PC-9 (cell line): ENCODE results near the gene IQGAP1. TPM values are rescaled to one million over a fixed set of nuclear protein-coding genes. Genes with fewer than 3 reads are reported as not detected.

Source experiments
- BruUV-seq: library from RNA; stranded (reverse); fragments of 400-500 nt; replicated peaks from 2 replicates; lab custom pipeline; 2021; lab: Mats Ljungman, UMichigan
- CTCF ChIA-PET: fragments of 300-600 bp; sonication (Branson Sonifier 250); formaldehyde crosslinking; loops from one replicate; lab custom pipeline; 2022; ENCODE audit warnings: antibody characterized with exemption; lab: Charles Lee
- POLR2A ChIA-PET: fragments of 300-600 bp; sonication (Branson Sonifier 250); formaldehyde crosslinking; loops from one replicate; lab custom pipeline; 2022; ENCODE audit warnings: antibody characterized with exemption; ENCODE audit not compliant: unreplicated experiment; lab: Charles Lee
- DNase-seq, 2 experiments: peaks; one replicate each; pipeline versions ENCODE4 v3.0.0 to v3.0.0-alpha.2; 2015 to 2022; ENCODE audit warnings: mixed read lengths in 1 of 2
- H2AFZ ChIP-seq: fragments of 200-600 bp; sonication (generic); 2 replicates; pipeline ENCODE4 v1.8.1; 2017; ENCODE audit warnings: antibody characterized with exemption
- H3F3A ChIP-seq: fragments of 200-600 bp; sonication (generic); 2 replicates; pipeline ENCODE4 v1.8.1; 2017; ENCODE audit warnings: antibody characterized with exemption, mild to moderate bottlenecking, low read depth; ENCODE audit not compliant: insufficient read depth
- H3K27ac ChIP-seq: fragments of 200-600 bp; sonication (generic); 2 replicates; pipeline ENCODE4 v1.6.1; 2016; ENCODE audit warnings: mixed run types
- H3K27me3 ChIP-seq: fragments of 200-600 bp; sonication (generic); 2 replicates; pipeline ENCODE4 v1.6.1; 2016; ENCODE audit warnings: low read depth, mixed run types; ENCODE audit not compliant: insufficient read depth
- H3K36me3 ChIP-seq: fragments of 200-600 bp; sonication (generic); 2 replicates; pipeline ENCODE4 v1.6.1; 2016; ENCODE audit warnings: low read depth, mixed run types
- H3K4me1 ChIP-seq: fragments of 200-600 bp; sonication (generic); replicated peaks from 2 replicates; pipeline ENCODE4 v1.6.1; 2016; ENCODE audit warnings: mixed run types; ENCODE audit not compliant: insufficient read depth
- H3K4me2 ChIP-seq: fragments of 200-600 bp; sonication (generic); 2 replicates; pipeline ENCODE4 v1.6.1; 2017; ENCODE audit warnings: mixed run types
- H3K4me3 ChIP-seq: fragments of 200-600 bp; sonication (generic); 2 replicates; pipeline ENCODE4 v1.6.1; 2016; ENCODE audit warnings: mixed run types
- H3K79me2 ChIP-seq: fragments of 200-600 bp; sonication (generic); 2 replicates; pipeline ENCODE4 v1.6.1; 2017; ENCODE audit warnings: low read depth, mixed run types
- H3K9me2 ChIP-seq: fragments of 200-600 bp; sonication (generic); 2 replicates; pipeline ENCODE4 v1.8.1; 2017; ENCODE audit warnings: mild to moderate bottlenecking; ENCODE audit not compliant: insufficient read depth
- H3K9me3 ChIP-seq: fragments of 200-600 bp; sonication (generic); 2 replicates; pipeline ENCODE4 v1.8.1; 2016; ENCODE audit warnings: low read depth; ENCODE audit not compliant: insufficient read depth
- H4K20me1 ChIP-seq: fragments of 200-600 bp; sonication (generic); 2 replicates; pipeline ENCODE4 v1.8.1; 2017; ENCODE audit not compliant: insufficient read depth
- EZH2 ChIP-seq: fragments of 200-600 bp; sonication (generic); IDR thresholded peaks from 2 replicates; pipeline ENCODE4 v1.8.0; 2017; ENCODE audit warnings: antibody characterized with exemption, low read depth
- intact Hi-C: fragments of 100-400 bp; cut with micrococcal nuclease; formaldehyde crosslinking; loops from one replicate; pipeline ENCODE4 v1.10.0; 2022; ENCODE audit not compliant: unreplicated experiment
- total RNA-seq: library from RNA; stranded (reverse); gene quantifications from 2 replicates; pipeline ENCODE4 v1.2.3, GENCODE V29; 2021
- TF ChIP-seq, protein P1 (sequence below): fragments of 200-600 bp; sonication (generic); conservative IDR thresholded peaks from 2 replicates; pipeline ENCODE4 v1.6.1; 2017; ENCODE audit warnings: mixed run types, antibody characterized with exemption, mild to moderate bottlenecking, moderate library complexity

The IQGAP1 gene
- total RNA-seq, 1 experiment from 2014 or later = 164 TPM

DNA sequence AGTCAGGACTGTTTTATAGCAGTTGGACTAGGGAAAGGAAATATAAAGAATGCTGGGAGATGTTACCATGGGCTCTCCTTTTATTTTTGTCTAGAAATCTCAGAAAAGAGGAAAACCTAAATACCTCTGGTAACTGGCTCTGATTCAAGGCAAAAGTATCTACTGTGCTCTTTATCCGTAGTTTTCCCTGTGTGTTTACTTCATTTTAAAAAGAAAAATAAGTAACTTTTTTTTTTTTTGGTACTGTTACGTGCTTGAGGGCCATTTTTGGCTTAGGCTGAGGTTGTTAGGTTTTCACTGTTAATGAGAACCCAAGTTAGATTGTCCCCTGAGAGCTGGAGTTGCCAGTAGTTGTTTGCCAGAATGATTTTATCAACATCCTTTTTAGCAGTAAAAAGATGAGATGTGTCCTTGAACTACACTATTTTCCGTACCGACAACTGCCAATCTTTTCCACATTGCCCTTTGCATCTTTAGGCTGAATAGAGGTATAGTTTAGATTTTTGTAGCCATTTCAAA, 35.8 kb downstream of the IQGAP1 start:
- Histone ChIP-seq H3K4me1 (peaks cover 39% of the 10 kb centered on the region), H3K27me3 (no peaks in the 10 kb centered on the region), H3F3A (peaks cover 35% of the 10 kb centered on the region), H3K9me3 (no peaks in the 10 kb centered on the region), H3K36me3 (no peaks in the 10 kb centered on the region), H3K27ac (no peak overlapping the region), H3K4me3 (no peak overlapping the region), H2AFZ (no peak overlapping the region), H3K9me2 (no peaks in the 10 kb centered on the region), H3K4me2 (no peak overlapping the region), H4K20me1 (peaks cover 6% of the 10 kb centered on the region; the same call in 1 of the 2 replicates), H3K79me2 (peaks cover 69% of the 10 kb centered on the region)
- no peak for DNase-seq
- ChIA-PET CTCF (interaction anchor here (0.7 kb wide), 1 partner anchor 170 kb away, joined by 5 read pairs; no protein-coding TSS in a partner anchor), POLR2A (no interaction called here)
- no peak for TF ChIP-seq EZH2
- TF ChIP-seq, protein P1, sequence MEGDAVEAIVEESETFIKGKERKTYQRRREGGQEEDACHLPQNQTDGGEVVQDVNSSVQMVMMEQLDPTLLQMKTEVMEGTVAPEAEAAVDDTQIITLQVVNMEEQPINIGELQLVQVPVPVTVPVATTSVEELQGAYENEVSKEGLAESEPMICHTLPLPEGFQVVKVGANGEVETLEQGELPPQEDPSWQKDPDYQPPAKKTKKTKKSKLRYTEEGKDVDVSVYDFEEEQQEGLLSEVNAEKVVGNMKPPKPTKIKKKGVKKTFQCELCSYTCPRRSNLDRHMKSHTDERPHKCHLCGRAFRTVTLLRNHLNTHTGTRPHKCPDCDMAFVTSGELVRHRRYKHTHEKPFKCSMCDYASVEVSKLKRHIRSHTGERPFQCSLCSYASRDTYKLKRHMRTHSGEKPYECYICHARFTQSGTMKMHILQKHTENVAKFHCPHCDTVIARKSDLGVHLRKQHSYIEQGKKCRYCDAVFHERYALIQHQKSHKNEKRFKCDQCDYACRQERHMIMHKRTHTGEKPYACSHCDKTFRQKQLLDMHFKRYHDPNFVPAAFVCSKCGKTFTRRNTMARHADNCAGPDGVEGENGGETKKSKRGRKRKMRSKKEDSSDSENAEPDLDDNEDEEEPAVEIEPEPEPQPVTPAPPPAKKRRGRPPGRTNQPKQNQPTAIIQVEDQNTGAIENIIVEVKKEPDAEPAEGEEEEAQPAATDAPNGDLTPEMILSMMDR = no peak
- intact Hi-C loops = loop anchor here (5.0 kb wide), 1 partner anchor 37 kb away; the partner anchor contains the start of gene IQGAP1
- no TSS peak for BruUV-seq

DNA sequence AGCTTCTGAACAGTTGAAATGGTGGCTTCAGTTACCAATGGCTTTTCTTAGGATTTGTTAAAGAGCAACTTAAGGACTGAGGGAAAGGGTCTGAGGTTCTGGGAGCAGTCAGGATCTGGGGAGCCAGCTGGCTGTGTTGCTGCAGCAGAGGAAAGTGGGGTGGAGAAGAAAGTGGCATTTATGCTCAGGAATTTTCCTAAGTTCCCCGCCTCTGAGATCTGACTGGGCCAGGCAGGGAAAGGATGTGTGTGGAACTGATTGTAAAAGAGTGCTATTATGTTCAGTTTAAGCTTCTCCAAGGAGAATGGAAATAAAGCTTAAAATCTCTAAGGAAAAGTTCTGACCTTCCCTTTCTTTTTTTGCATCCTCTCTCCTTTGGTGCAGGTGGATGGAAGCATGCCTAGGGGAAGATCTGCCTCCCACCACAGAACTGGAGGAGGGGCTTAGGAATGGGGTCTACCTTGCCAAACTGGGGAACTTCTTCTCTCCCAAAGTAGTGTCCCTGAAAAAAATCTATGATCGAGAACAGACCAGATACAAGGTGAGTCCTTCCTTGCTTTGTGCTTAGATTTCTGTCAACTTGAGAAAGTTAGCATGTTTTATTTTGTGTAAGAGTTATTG, 37.8 kb downstream of the IQGAP1 start:
- ChIA-PET POLR2A (interaction anchor here (0.8 kb wide), 1 partner anchor 38 kb away, joined by 7 read pairs; no protein-coding TSS in a partner anchor), CTCF (no interaction called here)
- no peak for DNase-seq
- Histone ChIP-seq H3K27me3 (no peaks in the 10 kb centered on the region), H3K4me3 (no peak overlapping the region), H3K79me2 (peaks cover 51% of the 10 kb centered on the region), H4K20me1 (peaks cover 6% of the 10 kb centered on the region; the same call in 1 of the 2 replicates), H3K27ac (peak overlapping the region; percentile 27), H3F3A (peaks cover 24% of the 10 kb centered on the region; the same call in 1 of the 2 replicates), H3K9me2 (no peaks in the 10 kb centered on the region), H3K36me3 (0 out of 2 replicates have a peak, but pooled peaks cover 8% of the 10 kb centered on the region), H3K9me3 (no peaks in the 10 kb centered on the region), H3K4me2 (no peak overlapping the region), H2AFZ (no peak overlapping the region), H3K4me1 (peaks cover 19% of the 10 kb centered on the region)
- intact Hi-C loops = no loop called here
- TF ChIP-seq EZH2 = no peak
- TF ChIP-seq, protein P1 = no peak
- no TSS peak for BruUV-seq

DNA sequence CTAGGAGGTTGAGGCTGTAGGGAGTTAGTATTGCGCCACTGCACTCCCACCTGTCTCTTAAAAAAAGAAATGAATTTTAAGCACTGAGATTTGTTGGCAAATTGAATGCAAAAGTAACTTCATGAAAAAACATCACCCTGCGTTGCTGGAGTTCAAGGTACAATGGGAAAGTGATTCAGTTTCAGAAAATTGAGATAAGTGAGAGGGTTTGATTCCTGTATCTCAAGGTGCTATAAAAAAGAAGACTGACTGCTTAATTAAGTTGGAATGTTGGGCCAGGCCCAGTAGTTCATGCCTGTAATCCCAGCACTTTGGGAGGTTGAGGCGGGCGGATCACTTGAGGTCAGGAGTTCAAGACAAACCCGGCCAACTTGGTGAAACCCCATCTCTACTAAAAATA, 39.1 kb downstream of the IQGAP1 start:
- no peaks in the 10 kb centered on the region for H3K9me3 ChIP-seq
- no peak for DNase-seq
- H3K79me2 ChIP-seq = peaks cover 38% of the 10 kb centered on the region
- ChIA-PET POLR2A (no interaction called here), CTCF (no interaction called here)
- TF ChIP-seq, protein P1 = no peak
- TF ChIP-seq EZH2 = no peak
- peaks cover 29% of the 10 kb centered on the region; the same call in 1 of the 2 replicates for H3F3A ChIP-seq
- no peak overlapping the region for H2AFZ ChIP-seq
- H4K20me1 ChIP-seq = peaks cover 5% of the 10 kb centered on the region; the same call in 1 of the 2 replicates
- intact Hi-C loops = no loop called here
- H3K4me3 ChIP-seq = no peak overlapping the region
- peaks cover 8% of the 10 kb centered on the region; the same call in 1 of the 2 replicates for H3K36me3 ChIP-seq
- peaks cover 5% of the 10 kb centered on the region; the same call in 1 of the 2 replicates for H3K4me1 ChIP-seq
- no TSS peak for BruUV-seq
- H3K9me2 ChIP-seq = no peaks in the 10 kb centered on the region
- no peak overlapping the region for H3K4me2 ChIP-seq
- H3K27me3 ChIP-seq = no peaks in the 10 kb centered on the region
- H3K27ac ChIP-seq = no peak overlapping the region
